Measurements from ENCODE around the gene FTO. TPM values are rescaled to one million over a fixed set of nuclear protein-coding genes. Genes with fewer than 3 reads are reported as not detected.
A peak's percentile ranks its signal among the peaks of the same experiment; 100 is the strongest.

The FTO gene
- total and polyA plus RNA-seq, 2 of the 13 experiments (the other 11 are each of a cell fraction or from before 2014, with no cell fraction given) = 41.6 to 55.8 TPM

- POLR2A ChIA-PET = no interaction called here
- intact Hi-C loops (cut with micrococcal nuclease; ENCODE audit: unreplicated experiment) (no loop called here), in situ Hi-C loops (cut with HindIII; ENCODE audit: extremely low pct_ligation_motif_present, low pct_unique_long_range_greater_than_20kb) (loop anchor here (25.0 kb wide), 1 partner anchor 437 kb away; no protein-coding TSS in a partner anchor)
- no peak overlapping the region for H3K27ac ChIP-seq (ENCODE audit: extremely low read length, insufficient read depth, low read length)
- CTCF ChIA-PET (ENCODE audit: low intra/inter-chr PET ratio, low total read pairs) = no interaction called here
- H3K79me2 ChIP-seq (ENCODE audit: insufficient read depth, low read length) = no peaks in the 10 kb centered on the region
- H3K4me3 ChIP-seq (replicated peaks in 1 of 3; ENCODE audit: insufficient read depth in 1 of 3, low read depth in 2 of 3, low read length in 3 of 3) = no peak overlapping the region
- H3K9ac ChIP-seq (ENCODE audit: insufficient read depth, low read depth, low read length) = no peak overlapping the region
- no peaks in the 10 kb centered on the region for H4K20me1 ChIP-seq (ENCODE audit: insufficient read depth, low read length)
- H3K4me1 ChIP-seq (ENCODE audit: insufficient read depth, low read length) = peaks cover 37% of the 10 kb centered on the region
- H3K36me3 ChIP-seq (replicated peaks in 1 of 2; ENCODE audit: control insufficient read depth in 1 of 2, insufficient read depth in 2 of 2, low read length in 2 of 2) = no peaks in the 10 kb centered on the region
- H3K4me2 ChIP-seq (ENCODE audit: low read depth, low read length) = no peak overlapping the region
- no TSS peak for BruUV-seq (replicated peaks)
- DNase-seq (ENCODE audit: low spot score) (peak; percentile 39), ATAC-seq (no peak), FAIRE-seq (no peak)
- H3K9me3 ChIP-seq (ENCODE audit: low read length) = no peaks in the 10 kb centered on the region
- peaks cover 2% of the 10 kb centered on the region in 2 experiments; a peak in 2 of 5 replicates for H3K27me3 ChIP-seq (ENCODE audit: control insufficient read depth in 1 of 2, insufficient read depth in 2 of 2, low read length in 2 of 2)
- WGBS (ENCODE audit: low lambda C conversion rate) = 79% methylated on average over 18 of the region's 19 CpGs
- H2AFZ ChIP-seq (ENCODE audit: low read length) = no peak overlapping the region
- TF ChIP-seq ZBTB20 (CRISPR knock-in tag; IDR thresholded peaks at IDR 0.05; ENCODE audit: borderline replicate concordance, low read depth) (no peak), PBX3 (CRISPR knock-in tag; IDR thresholded peaks at IDR 0.05; ENCODE audit: borderline replicate concordance) (no peak), GFI1 (CRISPR knock-in tag; IDR thresholded peaks at IDR 0.05; ENCODE audit: borderline replicate concordance) (no peak), ZNF83 (CRISPR knock-in tag; IDR thresholded peaks at IDR 0.05; ENCODE audit: borderline replicate concordance) (no peak), TP53 (CRISPR knock-in tag; conservative IDR thresholded peaks at IDR 0.05) (no peak), ZNF724P (CRISPR knock-in tag; IDR thresholded peaks at IDR 0.05; ENCODE audit: borderline replicate concordance) (no peak), ZBTB33 (CRISPR knock-in tag; IDR thresholded peaks at IDR 0.05) (peak; percentile 73), ATF7-NPFF (CRISPR knock-in tag; IDR thresholded peaks at IDR 0.05; ENCODE audit: low read depth) (no peak)
- TF ChIP-seq, protein P1, sequence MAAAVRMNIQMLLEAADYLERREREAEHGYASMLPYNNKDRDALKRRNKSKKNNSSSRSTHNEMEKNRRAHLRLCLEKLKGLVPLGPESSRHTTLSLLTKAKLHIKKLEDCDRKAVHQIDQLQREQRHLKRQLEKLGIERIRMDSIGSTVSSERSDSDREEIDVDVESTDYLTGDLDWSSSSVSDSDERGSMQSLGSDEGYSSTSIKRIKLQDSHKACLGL (CRISPR knock-in tag; IDR thresholded peaks at IDR 0.05) = no peak
- TF ChIP-seq, protein P2, sequence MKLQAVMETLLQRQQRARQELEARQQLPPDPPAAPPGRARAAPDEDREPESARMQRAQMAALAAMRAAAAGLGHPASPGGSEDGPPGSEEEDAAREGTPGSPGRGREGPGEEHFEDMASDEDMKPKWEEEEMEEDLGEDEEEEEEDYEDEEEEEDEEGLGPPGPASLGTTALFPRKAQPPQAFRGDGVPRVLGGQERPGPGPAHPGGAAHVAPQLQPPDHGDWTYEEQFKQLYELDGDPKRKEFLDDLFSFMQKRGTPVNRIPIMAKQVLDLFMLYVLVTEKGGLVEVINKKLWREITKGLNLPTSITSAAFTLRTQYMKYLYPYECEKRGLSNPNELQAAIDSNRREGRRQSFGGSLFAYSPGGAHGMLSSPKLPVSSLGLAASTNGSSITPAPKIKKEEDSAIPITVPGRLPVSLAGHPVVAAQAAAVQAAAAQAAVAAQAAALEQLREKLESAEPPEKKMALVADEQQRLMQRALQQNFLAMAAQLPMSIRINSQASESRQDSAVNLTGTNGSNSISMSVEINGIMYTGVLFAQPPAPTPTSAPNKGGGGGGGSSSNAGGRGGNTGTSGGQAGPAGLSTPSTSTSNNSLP (IDR thresholded peaks at IDR 0.05; ENCODE audit: low read depth, low read length) = no peak
Measured at GRCh38 chr16:54199487-54200160, 495.7 kb downstream of the FTO start.
